HEK293T (cell line): ENCODE data around the gene FKBP5.

Source experiments
- FOXM1 ChIP-seq: fragments of 450-650 bp; IDR thresholded peaks from 2 replicates; pipeline ENCODE4 v1.6.1; 2017; ENCODE audit warnings: mild to moderate bottlenecking, borderline replicate concordance
- L3MBTL2 ChIP-seq: fragments of 450-650 bp; conservative IDR thresholded peaks from 2 replicates; pipeline ENCODE4 v1.6.1; 2016; ENCODE audit warnings: mild to moderate bottlenecking
- PKNOX1 ChIP-seq: fragments of 450-650 bp; IDR thresholded peaks from 2 replicates; pipeline ENCODE4 v1.6.1; 2016
- ZNF384 ChIP-seq: fragments of 450-650 bp; IDR thresholded peaks from 2 replicates; pipeline ENCODE4 v1.6.1; 2016

DNA sequence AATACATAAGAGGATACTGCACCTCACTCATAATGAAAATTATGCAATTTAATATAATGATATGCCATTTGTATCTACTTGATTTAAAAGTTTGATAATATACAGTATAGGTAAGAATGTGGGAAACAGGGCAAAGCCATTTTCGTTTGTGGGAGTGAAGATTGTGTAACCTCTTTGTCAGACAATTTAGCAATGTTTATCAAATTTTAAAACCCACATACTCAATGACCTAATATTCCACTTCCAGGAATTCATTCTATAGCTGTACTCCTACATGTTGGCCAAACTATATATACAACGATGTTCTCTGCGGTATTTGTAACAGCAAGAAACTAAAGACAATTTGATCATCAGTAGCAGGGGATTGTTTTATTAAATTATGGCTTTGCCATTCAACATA, 17.8 kb upstream of the FKBP5 start:
- TF ChIP-seq ZNF384 (no peak), PKNOX1 (no peak), FOXM1 (no peak), L3MBTL2 (no peak)
